Measurements from ENCODE around the gene TRIM46. TPM values are rescaled to one million over a fixed set of nuclear protein-coding genes. Genes with fewer than 3 reads are reported as not detected.

The TRIM46 gene
- total RNA-seq, 2 donors from 2014 or later, result 0.14 to 1.6 TPM

GRCh38 chr1:155183775-155184221 lies 10.1 kb downstream of the TRIM46 start:
- Histone ChIP-seq H3K27me3 (replicated peaks; ENCODE audit: insufficient read depth) (no peaks in the 10 kb centered on the region), H3K27ac (no peak overlapping the region), H3K4me1 (replicated peaks) (no peaks in the 10 kb centered on the region), H3K4me3 (no peak overlapping the region), H3K36me3 (no peaks in the 10 kb centered on the region), H3K9me3 (no peaks in the 10 kb centered on the region)
- WGBS, result 91% methylated on average over 19 of the region's 20 CpGs
- no peak for DNase-seq (ENCODE audit: low spot score)
- TF ChIP-seq CTCF (IDR thresholded peaks at IDR 0.05), result no peak
- TF ChIP-seq POLR2AphosphoS5 (IDR thresholded peaks at IDR 0.05), result no peak
- TF ChIP-seq POLR2A (IDR thresholded peaks at IDR 0.05), result no peak
- intact Hi-C loops (cut with DNase I), result no loop called here

- TF ChIP-seq CTCF (IDR thresholded peaks at IDR 0.05) (no peak), POLR2AphosphoS5 (IDR thresholded peaks at IDR 0.05) (no peak), POLR2A (IDR thresholded peaks at IDR 0.05) (no peak)
- intact Hi-C loops (cut with DNase I), result no loop called here
- Histone ChIP-seq H3K27me3 (replicated peaks; ENCODE audit: insufficient read depth) (no peaks in the 10 kb centered on the region), H3K36me3 (no peaks in the 10 kb centered on the region), H3K27ac (no peak overlapping the region), H3K4me3 (no peak overlapping the region), H3K9me3 (no peaks in the 10 kb centered on the region), H3K4me1 (replicated peaks) (no peaks in the 10 kb centered on the region)
- DNase-seq (ENCODE audit: low spot score), result no peak
- 87% methylated on average over 4 of the region's 4 CpGs for whole genome bisulfite sequencing
Measured at GRCh38 chr1:155184351-155184811, 10.7 kb downstream of the TRIM46 start.

- Histone ChIP-seq H3K27me3 (replicated peaks; ENCODE audit: insufficient read depth) (no peaks in the 10 kb centered on the region), H3K36me3 (no peaks in the 10 kb centered on the region), H3K4me3 (no peak overlapping the region), H3K4me1 (replicated peaks) (no peaks in the 10 kb centered on the region), H3K9me3 (no peaks in the 10 kb centered on the region), H3K27ac (no peak overlapping the region)
- no peak for DNase-seq (ENCODE audit: low spot score)
- 77% methylated on average over 21 of the region's 21 CpGs for WGBS
- TF ChIP-seq POLR2AphosphoS5 (IDR thresholded peaks at IDR 0.05) (no peak), CTCF (IDR thresholded peaks at IDR 0.05) (no peak)
- intact Hi-C loops (cut with DNase I), result no loop called here
Measured at GRCh38 chr1:155184835-155185782, 11.5 kb downstream of the TRIM46 start.

GRCh38 chr1:155185783-155186066 lies 12.1 kb downstream of the TRIM46 start:
- DNase-seq (ENCODE audit: low spot score), result no peak
- WGBS, result 65% methylated on average over 6 of the region's 6 CpGs
- no peaks in the 10 kb centered on the region for H3K27me3 ChIP-seq (replicated peaks; ENCODE audit: insufficient read depth)
- no peak overlapping the region for H3K4me3 ChIP-seq
- intact Hi-C loops (cut with DNase I), result no loop called here
- H3K27ac ChIP-seq, result no peak overlapping the region
- H3K36me3 ChIP-seq, result no peaks in the 10 kb centered on the region
- H3K9me3 ChIP-seq, result no peaks in the 10 kb centered on the region
- no peaks in the 10 kb centered on the region for H3K4me1 ChIP-seq (replicated peaks)
- TF ChIP-seq POLR2AphosphoS5 (IDR thresholded peaks at IDR 0.05) (no peak), POLR2A (IDR thresholded peaks at IDR 0.05) (no peak), CTCF (IDR thresholded peaks at IDR 0.05) (no peak)

All from prostate gland (tissue), 2 donors.